Endothelial cell of umbilical vein (primary cell): ENCODE results near the gene CD99L2. TPM values are rescaled to one million over a fixed set of nuclear protein-coding genes. Genes with fewer than 3 reads are reported as not detected.

Experiments
- BruUV-seq: library from RNA; stranded (reverse); fragments of 400-500 nt; replicated peaks from 2 replicates; lab custom pipeline; 2021; lab: Mats Ljungman, UMichigan
- CTCF ChIA-PET: fragments of 300-600, 350-600 bp; sonication (Branson Sonifier 250); formaldehyde crosslinking; loops from one replicate; lab custom pipeline; 2021; ENCODE audit warnings: antibody characterized with exemption, inconsistent platforms; lab: Charles Lee
- POLR2A ChIA-PET: fragments of 300-600, 350-600 bp; sonication (Branson Sonifier 250); formaldehyde crosslinking; loops from one replicate; lab custom pipeline; 2021; ENCODE audit warnings: antibody characterized with exemption, inconsistent platforms; lab: Charles Lee
- DNase-seq: peaks from one replicate; pipeline ENCODE4 v3.0.0-alpha.2; 2011; ENCODE audit warnings: low read depth, low spot score
- FAIRE-seq: peaks from 2 replicates; lab custom pipeline; 2011; peaks lifted over from hg19 to GRCh38; lab: Jason Lieb, UNC
- H2AFZ ChIP-seq: 2 replicates; pipeline ENCODE4 v1.6.0; 2012; ENCODE audit warnings: low read depth, low read length, control low read depth, inconsistent platforms
- H3K27ac ChIP-seq: 2 replicates; pipeline ENCODE4 v1.5.1; 2011; ENCODE audit warnings: low read depth, mild to moderate bottlenecking, control low read depth, low read length, moderate library complexity; ENCODE audit not compliant: insufficient read depth
- H3K27me3 ChIP-seq, 2 experiments: 2 replicates each; pipeline versions ENCODE4 v1.6.0 to v1.6.1; 2011; ENCODE audit warnings: low read length in 2 of 2, mixed read lengths in 1 of 2; ENCODE audit not compliant: control insufficient read depth in 2 of 2, insufficient read depth in 2 of 2
- H3K36me3 ChIP-seq, 2 experiments: 2 replicates in 1 of 2; 3 replicates in 1 of 2; pipeline ENCODE4 v1.5.1; 2011; ENCODE audit warnings: low read length in 2 of 2, mild to moderate bottlenecking in 1 of 2, moderate library complexity in 1 of 2; ENCODE audit not compliant: control insufficient read depth in 2 of 2, insufficient read depth in 2 of 2; ENCODE audit errors: extremely low read depth in 1 of 2
- H3K4me1 ChIP-seq: 3 replicates; pipeline ENCODE4 v1.5.1; 2011; ENCODE audit warnings: mild to moderate bottlenecking, low read length; ENCODE audit not compliant: control insufficient read depth, insufficient read depth; ENCODE audit errors: extremely low read depth
- H3K4me2 ChIP-seq: 2 replicates; pipeline ENCODE4 v1.6.1; 2011; ENCODE audit warnings: low read length, control low read depth, mixed read lengths; ENCODE audit not compliant: insufficient read depth
- H3K4me3 ChIP-seq, 3 experiments: fragments of 200-600 bp in 1 of 3; sonication (generic), shearing (Covaris generic) in 1 of 3; replicated peaks in 1 of 3; 2 replicates each; pipeline ENCODE4 v1.5.1; 2011 to 2016; ENCODE audit warnings: control low read depth in 3 of 3, low read length in 3 of 3, mild to moderate bottlenecking in 2 of 3, inconsistent platforms in 1 of 3, low read depth in 1 of 3, moderate library complexity in 1 of 3; ENCODE audit not compliant: insufficient read depth in 1 of 3
- H3K79me2 ChIP-seq: 2 replicates; pipeline ENCODE4 v1.6.0; 2012; ENCODE audit warnings: low read length, inconsistent platforms; ENCODE audit not compliant: control insufficient read depth, insufficient read depth
- H3K9ac ChIP-seq: replicated peaks from 2 replicates; pipeline ENCODE3; 2011; ENCODE audit warnings: low read length, control low read depth; ENCODE audit not compliant: insufficient read depth; ENCODE audit errors: extremely low read depth
- H3K9me1 ChIP-seq: replicated peaks from 3 replicates; pipeline ENCODE4 v1.6.0; 2011; ENCODE audit warnings: mild to moderate bottlenecking, low read length; ENCODE audit not compliant: control insufficient read depth, insufficient read depth; ENCODE audit errors: extremely low read depth
- H3K9me3 ChIP-seq: replicated peaks from 2 replicates; pipeline ENCODE4 v1.5.1; 2012; ENCODE audit warnings: low read length, inconsistent platforms; ENCODE audit not compliant: control insufficient read depth, insufficient read depth
- H4K20me1 ChIP-seq: replicated peaks from 2 replicates; pipeline ENCODE3; 2011; ENCODE audit warnings: mild to moderate bottlenecking, low read length; ENCODE audit not compliant: control insufficient read depth, insufficient read depth; ENCODE audit errors: extremely low read depth
- CTCF ChIP-seq, 2 donors: IDR thresholded peaks; 1 replicate in 1 of 2; 2 replicates in 1 of 2; pipeline ENCODE4 v1.5.1; 2011; ENCODE audit warnings: low read length in 2 of 2, mild to moderate bottlenecking in 2 of 2, moderate library complexity in 2 of 2, control low read depth in 1 of 2, inconsistent platforms in 1 of 2, low read depth in 1 of 2; ENCODE audit not compliant: insufficient read depth in 1 of 2; ENCODE audit errors: extremely low read depth in 1 of 2
- EZH2 ChIP-seq: IDR thresholded peaks from 2 replicates; pipeline ENCODE4 v1.6.1; 2012; ENCODE audit warnings: borderline replicate concordance, low read depth, mild to moderate bottlenecking, moderate library complexity, low read length, inconsistent platforms; ENCODE audit not compliant: severe bottlenecking
- FOS ChIP-seq: IDR thresholded peaks from 2 replicates; pipeline ENCODE4 v1.6.1; 2011; ENCODE audit warnings: mild to moderate bottlenecking, low read length, moderate library complexity, borderline replicate concordance; ENCODE audit not compliant: insufficient read depth
- GATA2 ChIP-seq: IDR thresholded peaks from 2 replicates; pipeline ENCODE4 v1.7.0; 2011; ENCODE audit warnings: low read depth, mild to moderate bottlenecking, moderate library complexity, mixed read lengths, low read length; ENCODE audit not compliant: insufficient read length, insufficient read depth
- JUN ChIP-seq: IDR thresholded peaks from 2 replicates; pipeline ENCODE4 v1.6.1; 2011; ENCODE audit warnings: borderline replicate concordance, low read depth; ENCODE audit not compliant: insufficient read length, insufficient read depth
- MYC ChIP-seq: IDR thresholded peaks from one replicate; pipeline ENCODE4 v1.6.1; 2011; ENCODE audit warnings: mild to moderate bottlenecking, low read depth, low read length
- POLR2A ChIP-seq: IDR thresholded peaks from 2 replicates; pipeline ENCODE4 v1.6.1; 2012; ENCODE audit warnings: low read depth, mild to moderate bottlenecking, control low read depth, low read length
- POLR2AphosphoS5 ChIP-seq: IDR thresholded peaks from 2 replicates; pipeline ENCODE4 v1.6.1; 2012; ENCODE audit warnings: low read depth, mild to moderate bottlenecking, control low read depth, low read length, moderate library complexity; ENCODE audit not compliant: insufficient read depth
- dilution Hi-C: fragments of 300-500 bp; cut with MboI; formaldehyde crosslinking; loops from one replicate; pipeline ENCODE4 v1.15.0; 2019; ENCODE audit warnings: low sequenced_read_pairs; ENCODE audit not compliant: extremely low pct_ligation_motif_present
- intact Hi-C: fragments of 100-400 bp; cut with micrococcal nuclease; formaldehyde crosslinking; loops from one replicate; pipeline ENCODE4 v1.10.0; 2022
- polyA plus RNA-seq, 4 experiments: library from polyadenylated mRNA; depleted of rRNA in 3 of 4; stranded (reverse) in 3 of 4; unstranded in 1 of 4; fragments of >200 nt; gene quantifications; 2 replicates each; pipeline versions ENCODE4 v1.2.1 to v1.2.3, GENCODE V29; 2011 to 2012; ENCODE audit warnings: missing spikeins in 1 of 4
- total RNA-seq: library from RNA; stranded (reverse); gene quantifications from 2 replicates; pipeline ENCODE4 v1.2.3, GENCODE V29; 2021
- TF ChIP-seq, protein P1 (sequence below): IDR thresholded peaks from 2 replicates; pipeline ENCODE4 v1.6.1; 2011; ENCODE audit not compliant: insufficient read depth, insufficient read length

Gene CD99L2
- total and polyA plus RNA-seq, 2 donors (not counting 3 experiments of a cell fraction or from before 2014, with no cell fraction given), result 33.2 to 43.4 TPM

DNA sequence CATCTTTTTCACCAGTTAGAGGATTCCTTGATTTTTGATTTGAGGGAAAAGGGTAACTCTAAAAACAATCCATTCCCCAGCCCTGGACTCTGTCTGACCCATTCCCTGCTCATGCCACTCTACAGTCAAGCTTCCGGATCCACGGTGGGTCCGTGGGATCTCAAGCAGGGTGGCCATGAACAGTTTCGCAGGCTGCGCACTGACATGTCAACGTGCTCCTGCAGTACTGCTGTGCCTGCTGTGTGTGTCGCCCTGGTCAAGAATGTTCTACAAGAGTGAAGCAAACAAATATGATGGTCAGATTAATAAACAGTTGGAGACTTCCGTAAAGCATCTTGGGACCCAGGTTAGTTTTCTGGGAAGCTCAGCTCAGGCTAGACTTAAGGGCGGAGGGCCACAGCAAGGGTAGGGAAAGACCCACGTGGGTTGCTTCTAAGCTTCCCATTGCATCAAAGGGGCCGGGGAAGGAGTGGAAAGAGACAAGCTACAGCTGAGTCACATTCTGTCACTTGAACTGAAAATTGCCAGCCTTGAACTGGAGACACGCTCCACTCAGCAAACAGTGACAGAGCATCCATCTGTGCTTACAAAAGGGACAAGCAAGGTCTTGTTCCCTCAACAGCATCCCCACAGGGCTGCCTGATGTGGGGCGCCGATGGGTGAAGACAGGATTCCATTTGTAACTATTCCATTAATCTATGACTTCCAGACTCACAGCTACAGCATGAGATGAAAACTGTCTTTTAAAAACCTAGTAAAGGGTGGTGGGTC lies 123.5 kb downstream of the CD99L2 start:
- no peak for TF ChIP-seq CTCF (IDR thresholded peaks at IDR 0.05; ENCODE audit: extremely low read depth in 1 of 2, insufficient read depth in 1 of 2, low read depth in 1 of 2, low read length in 2 of 2)
- TF ChIP-seq, protein P1, sequence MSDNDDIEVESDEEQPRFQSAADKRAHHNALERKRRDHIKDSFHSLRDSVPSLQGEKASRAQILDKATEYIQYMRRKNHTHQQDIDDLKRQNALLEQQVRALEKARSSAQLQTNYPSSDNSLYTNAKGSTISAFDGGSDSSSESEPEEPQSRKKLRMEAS, result no peak
- TF ChIP-seq POLR2AphosphoS5, result no peak
- no peak for TF ChIP-seq JUN
- no peak for TF ChIP-seq MYC
- TF ChIP-seq POLR2A, result no peak
- TF ChIP-seq FOS, result no peak
- no peak for TF ChIP-seq EZH2
- no peak for TF ChIP-seq GATA2
- Histone ChIP-seq H3K27me3 (no peaks in the 10 kb centered on the region), H3K4me2 (no peak overlapping the region), H3K9me1 (no peaks in the 10 kb centered on the region), H3K4me3 (no peak overlapping the region), H3K4me1 (no peaks in the 10 kb centered on the region), H3K36me3 (no peaks in the 10 kb centered on the region), H2AFZ (no peak overlapping the region), H3K9ac (no peak overlapping the region), H3K79me2 (no peaks in the 10 kb centered on the region), H3K9me3 (no peaks in the 10 kb centered on the region), H4K20me1 (no peaks in the 10 kb centered on the region), H3K27ac (no peak overlapping the region)
- ChIA-PET CTCF (interaction anchor here (1.8 kb wide), 1 partner anchor 307 kb away, joined by 7 read pairs; no protein-coding TSS in a partner anchor), POLR2A (no interaction called here)
- no TSS peak for BruUV-seq
- DNase-seq, result no peak
- FAIRE-seq, result no peak
- dilution Hi-C loops (no loop called here), intact Hi-C loops (loop anchor here (5.0 kb wide), 1 partner anchor 122 kb away; the partner anchor contains the start of gene CD99L2)
